ENCODE measurements around the gene CDS2. TPM values are rescaled to one million over a fixed set of nuclear protein-coding genes. Genes with fewer than 3 reads are reported as not detected.

CDS2 gene
- total and polyA plus RNA-seq, 2 experiments from 2014 or later, result 16.8 to 40.8 TPM

DNA sequence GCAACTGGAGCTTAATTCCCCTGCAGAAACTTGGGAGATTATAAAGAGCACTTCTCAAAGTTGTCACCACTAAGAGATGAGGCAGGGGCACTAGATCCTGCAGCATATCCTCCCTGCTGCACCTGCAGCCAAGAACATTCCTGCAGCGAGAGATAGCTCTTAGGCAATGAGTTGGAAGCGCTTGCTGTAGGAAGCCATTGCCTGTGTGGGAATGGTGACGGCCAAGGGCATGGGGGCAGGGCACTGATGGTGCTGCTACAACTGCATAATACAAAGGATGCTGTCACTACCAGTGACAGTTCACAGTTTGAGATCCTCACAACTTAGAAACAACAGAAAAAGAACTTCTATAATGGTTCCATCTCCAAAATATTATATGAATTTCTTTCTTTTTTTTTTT lies 89.9 kb downstream of the CDS2 start:
- H3K79me2 ChIP-seq (replicated peaks; ENCODE audit: insufficient read depth), result no peaks in the 10 kb centered on the region
- no peak overlapping the region for H3K4me3 ChIP-seq
- H3K4me1 Mint-ChIP-seq, result peaks cover 21% of the 10 kb centered on the region
- H3F3A ChIP-seq (replicated peaks; ENCODE audit: low read depth), result no peaks in the 10 kb centered on the region
- no peak overlapping the region for H3K27ac ChIP-seq (ENCODE audit: low read depth)
- TF ChIP-seq, protein P1, sequence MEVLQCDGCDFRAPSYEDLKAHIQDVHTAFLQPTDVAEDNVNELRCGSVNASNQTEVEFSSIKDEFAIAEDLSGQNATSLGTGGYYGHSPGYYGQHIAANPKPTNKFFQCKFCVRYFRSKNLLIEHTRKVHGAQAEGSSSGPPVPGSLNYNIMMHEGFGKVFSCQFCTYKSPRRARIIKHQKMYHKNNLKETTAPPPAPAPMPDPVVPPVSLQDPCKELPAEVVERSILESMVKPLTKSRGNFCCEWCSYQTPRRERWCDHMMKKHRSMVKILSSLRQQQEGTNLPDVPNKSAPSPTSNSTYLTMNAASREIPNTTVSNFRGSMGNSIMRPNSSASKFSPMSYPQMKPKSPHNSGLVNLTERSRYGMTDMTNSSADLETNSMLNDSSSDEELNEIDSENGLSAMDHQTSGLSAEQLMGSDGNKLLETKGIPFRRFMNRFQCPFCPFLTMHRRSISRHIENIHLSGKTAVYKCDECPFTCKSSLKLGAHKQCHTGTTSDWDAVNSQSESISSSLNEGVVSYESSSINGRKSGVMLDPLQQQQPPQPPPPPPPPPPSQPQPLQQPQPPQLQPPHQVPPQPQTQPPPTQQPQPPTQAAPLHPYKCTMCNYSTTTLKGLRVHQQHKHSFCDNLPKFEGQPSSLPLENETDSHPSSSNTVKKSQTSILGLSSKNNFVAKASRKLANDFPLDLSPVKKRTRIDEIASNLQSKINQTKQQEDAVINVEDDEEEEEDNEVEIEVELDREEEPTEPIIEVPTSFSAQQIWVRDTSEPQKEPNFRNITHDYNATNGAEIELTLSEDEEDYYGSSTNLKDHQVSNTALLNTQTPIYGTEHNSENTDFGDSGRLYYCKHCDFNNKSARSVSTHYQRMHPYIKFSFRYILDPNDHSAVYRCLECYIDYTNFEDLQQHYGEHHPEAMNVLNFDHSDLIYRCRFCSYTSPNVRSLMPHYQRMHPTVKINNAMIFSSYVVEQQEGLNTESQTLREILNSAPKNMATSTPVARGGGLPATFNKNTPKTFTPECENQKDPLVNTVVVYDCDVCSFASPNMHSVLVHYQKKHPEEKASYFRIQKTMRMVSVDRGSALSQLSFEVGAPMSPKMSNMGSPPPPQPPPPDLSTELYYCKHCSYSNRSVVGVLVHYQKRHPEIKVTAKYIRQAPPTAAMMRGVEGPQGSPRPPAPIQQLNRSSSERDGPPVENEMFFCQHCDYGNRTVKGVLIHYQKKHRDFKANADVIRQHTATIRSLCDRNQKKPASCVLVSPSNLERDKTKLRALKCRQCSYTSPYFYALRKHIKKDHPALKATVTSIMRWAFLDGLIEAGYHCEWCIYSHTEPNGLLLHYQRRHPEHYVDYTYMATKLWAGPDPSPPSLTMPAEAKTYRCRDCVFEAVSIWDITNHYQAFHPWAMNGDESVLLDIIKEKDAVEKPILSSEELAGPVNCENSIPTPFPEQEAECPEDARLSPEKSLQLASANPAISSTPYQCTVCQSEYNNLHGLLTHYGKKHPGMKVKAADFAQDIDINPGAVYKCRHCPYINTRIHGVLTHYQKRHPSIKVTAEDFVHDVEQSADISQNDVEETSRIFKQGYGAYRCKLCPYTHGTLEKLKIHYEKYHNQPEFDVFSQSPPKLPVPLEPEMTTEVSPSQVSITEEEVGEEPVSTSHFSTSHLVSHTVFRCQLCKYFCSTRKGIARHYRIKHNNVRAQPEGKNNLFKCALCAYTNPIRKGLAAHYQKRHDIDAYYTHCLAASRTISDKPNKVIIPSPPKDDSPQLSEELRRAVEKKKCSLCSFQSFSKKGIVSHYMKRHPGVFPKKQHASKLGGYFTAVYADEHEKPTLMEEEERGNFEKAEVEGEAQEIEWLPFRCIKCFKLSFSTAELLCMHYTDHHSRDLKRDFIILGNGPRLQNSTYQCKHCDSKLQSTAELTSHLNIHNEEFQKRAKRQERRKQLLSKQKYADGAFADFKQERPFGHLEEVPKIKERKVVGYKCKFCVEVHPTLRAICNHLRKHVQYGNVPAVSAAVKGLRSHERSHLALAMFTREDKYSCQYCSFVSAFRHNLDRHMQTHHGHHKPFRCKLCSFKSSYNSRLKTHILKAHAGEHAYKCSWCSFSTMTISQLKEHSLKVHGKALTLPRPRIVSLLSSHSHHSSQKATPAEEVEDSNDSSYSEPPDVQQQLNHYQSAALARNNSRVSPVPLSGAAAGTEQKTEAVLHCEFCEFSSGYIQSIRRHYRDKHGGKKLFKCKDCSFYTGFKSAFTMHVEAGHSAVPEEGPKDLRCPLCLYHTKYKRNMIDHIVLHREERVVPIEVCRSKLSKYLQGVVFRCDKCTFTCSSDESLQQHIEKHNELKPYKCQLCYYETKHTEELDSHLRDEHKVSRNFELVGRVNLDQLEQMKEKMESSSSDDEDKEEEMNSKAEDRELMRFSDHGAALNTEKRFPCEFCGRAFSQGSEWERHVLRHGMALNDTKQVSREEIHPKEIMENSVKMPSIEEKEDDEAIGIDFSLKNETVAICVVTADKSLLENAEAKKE (CRISPR knock-in tag; IDR thresholded peaks at IDR 0.05), result no peak
- TF ChIP-seq, protein P2, sequence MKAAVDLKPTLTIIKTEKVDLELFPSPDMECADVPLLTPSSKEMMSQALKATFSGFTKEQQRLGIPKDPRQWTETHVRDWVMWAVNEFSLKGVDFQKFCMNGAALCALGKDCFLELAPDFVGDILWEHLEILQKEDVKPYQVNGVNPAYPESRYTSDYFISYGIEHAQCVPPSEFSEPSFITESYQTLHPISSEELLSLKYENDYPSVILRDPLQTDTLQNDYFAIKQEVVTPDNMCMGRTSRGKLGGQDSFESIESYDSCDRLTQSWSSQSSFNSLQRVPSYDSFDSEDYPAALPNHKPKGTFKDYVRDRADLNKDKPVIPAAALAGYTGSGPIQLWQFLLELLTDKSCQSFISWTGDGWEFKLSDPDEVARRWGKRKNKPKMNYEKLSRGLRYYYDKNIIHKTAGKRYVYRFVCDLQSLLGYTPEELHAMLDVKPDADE (IDR thresholded peaks at IDR 0.05), result no peak
- TF ChIP-seq CREB1 (CRISPR knock-in tag; IDR thresholded peaks at IDR 0.05; ENCODE audit: low read depth) (no peak), ZNF331 (CRISPR knock-in tag; IDR thresholded peaks at IDR 0.05; ENCODE audit: low read depth) (no peak), JUNB (IDR thresholded peaks at IDR 0.05; ENCODE audit: unreplicated experiment) (no peak), NANOG (IDR thresholded peaks at IDR 0.05; ENCODE audit: borderline replicate concordance) (no peak), STAT1 (IDR thresholded peaks at IDR 0.05; ENCODE audit: unreplicated experiment) (no peak), EZH2 (IDR thresholded peaks at IDR 0.05; ENCODE audit: low read depth, unreplicated experiment) (no peak), EZH2phosphoT487 (IDR thresholded peaks at IDR 0.05; ENCODE audit: unreplicated experiment) (no peak), POLR2AphosphoS5 (IDR thresholded peaks at IDR 0.05; ENCODE audit: low read depth) (no peak), ZNF114 (CRISPR knock-in tag; IDR thresholded peaks at IDR 0.05) (no peak)
- TF ChIP-seq, protein P3, sequence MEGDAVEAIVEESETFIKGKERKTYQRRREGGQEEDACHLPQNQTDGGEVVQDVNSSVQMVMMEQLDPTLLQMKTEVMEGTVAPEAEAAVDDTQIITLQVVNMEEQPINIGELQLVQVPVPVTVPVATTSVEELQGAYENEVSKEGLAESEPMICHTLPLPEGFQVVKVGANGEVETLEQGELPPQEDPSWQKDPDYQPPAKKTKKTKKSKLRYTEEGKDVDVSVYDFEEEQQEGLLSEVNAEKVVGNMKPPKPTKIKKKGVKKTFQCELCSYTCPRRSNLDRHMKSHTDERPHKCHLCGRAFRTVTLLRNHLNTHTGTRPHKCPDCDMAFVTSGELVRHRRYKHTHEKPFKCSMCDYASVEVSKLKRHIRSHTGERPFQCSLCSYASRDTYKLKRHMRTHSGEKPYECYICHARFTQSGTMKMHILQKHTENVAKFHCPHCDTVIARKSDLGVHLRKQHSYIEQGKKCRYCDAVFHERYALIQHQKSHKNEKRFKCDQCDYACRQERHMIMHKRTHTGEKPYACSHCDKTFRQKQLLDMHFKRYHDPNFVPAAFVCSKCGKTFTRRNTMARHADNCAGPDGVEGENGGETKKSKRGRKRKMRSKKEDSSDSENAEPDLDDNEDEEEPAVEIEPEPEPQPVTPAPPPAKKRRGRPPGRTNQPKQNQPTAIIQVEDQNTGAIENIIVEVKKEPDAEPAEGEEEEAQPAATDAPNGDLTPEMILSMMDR (conservative IDR thresholded peaks at IDR 0.05; ENCODE audit: low read depth in 2 of 2), result no peak
- TF ChIP-seq, protein P4, sequence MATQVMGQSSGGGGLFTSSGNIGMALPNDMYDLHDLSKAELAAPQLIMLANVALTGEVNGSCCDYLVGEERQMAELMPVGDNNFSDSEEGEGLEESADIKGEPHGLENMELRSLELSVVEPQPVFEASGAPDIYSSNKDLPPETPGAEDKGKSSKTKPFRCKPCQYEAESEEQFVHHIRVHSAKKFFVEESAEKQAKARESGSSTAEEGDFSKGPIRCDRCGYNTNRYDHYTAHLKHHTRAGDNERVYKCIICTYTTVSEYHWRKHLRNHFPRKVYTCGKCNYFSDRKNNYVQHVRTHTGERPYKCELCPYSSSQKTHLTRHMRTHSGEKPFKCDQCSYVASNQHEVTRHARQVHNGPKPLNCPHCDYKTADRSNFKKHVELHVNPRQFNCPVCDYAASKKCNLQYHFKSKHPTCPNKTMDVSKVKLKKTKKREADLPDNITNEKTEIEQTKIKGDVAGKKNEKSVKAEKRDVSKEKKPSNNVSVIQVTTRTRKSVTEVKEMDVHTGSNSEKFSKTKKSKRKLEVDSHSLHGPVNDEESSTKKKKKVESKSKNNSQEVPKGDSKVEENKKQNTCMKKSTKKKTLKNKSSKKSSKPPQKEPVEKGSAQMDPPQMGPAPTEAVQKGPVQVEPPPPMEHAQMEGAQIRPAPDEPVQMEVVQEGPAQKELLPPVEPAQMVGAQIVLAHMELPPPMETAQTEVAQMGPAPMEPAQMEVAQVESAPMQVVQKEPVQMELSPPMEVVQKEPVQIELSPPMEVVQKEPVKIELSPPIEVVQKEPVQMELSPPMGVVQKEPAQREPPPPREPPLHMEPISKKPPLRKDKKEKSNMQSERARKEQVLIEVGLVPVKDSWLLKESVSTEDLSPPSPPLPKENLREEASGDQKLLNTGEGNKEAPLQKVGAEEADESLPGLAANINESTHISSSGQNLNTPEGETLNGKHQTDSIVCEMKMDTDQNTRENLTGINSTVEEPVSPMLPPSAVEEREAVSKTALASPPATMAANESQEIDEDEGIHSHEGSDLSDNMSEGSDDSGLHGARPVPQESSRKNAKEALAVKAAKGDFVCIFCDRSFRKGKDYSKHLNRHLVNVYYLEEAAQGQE (IDR thresholded peaks at IDR 0.05; ENCODE audit: unreplicated experiment), result no peak
- H3K4me3 Mint-ChIP-seq, result no peak overlapping the region
- no peak overlapping the region for H3K4me2 ChIP-seq
- peaks cover 3% of the 10 kb centered on the region; the same call in 2 of the 3 replicates for H3K36me3 Mint-ChIP-seq (ENCODE audit: low read depth)
- DNase-seq (ENCODE audit: low spot score) (peak; percentile 17), ATAC-seq (no peak)
- no peaks in the 10 kb centered on the region for H3K27me3 ChIP-seq (ENCODE audit: insufficient read depth)
- H2AFZ ChIP-seq, result no peak overlapping the region
- H3K36me3 ChIP-seq (ENCODE audit: insufficient read depth), result no peaks in the 10 kb centered on the region
- H3K9me3 Mint-ChIP-seq, result no peaks in the 10 kb centered on the region
- H4K20me1 ChIP-seq (replicated peaks; ENCODE audit: insufficient read depth), result no peaks in the 10 kb centered on the region
- H3K4me1 ChIP-seq (ENCODE audit: insufficient read depth), result no peaks in the 10 kb centered on the region; the same call in 1 of the 2 replicates
- peaks cover 13% of the 10 kb centered on the region for H3K27me3 Mint-ChIP-seq (ENCODE audit: insufficient read depth, low read depth, poor library complexity)
- no peaks in the 10 kb centered on the region for H3K9me2 ChIP-seq (ENCODE audit: insufficient read depth)
- H3K27ac Mint-ChIP-seq, result no peak overlapping the region
